B cell (primary cell): ENCODE data around the gene AGFG2.

Source experiments
- CTCF ChIP-seq: fragments of 200-600 bp; IDR thresholded peaks from one replicate; pipeline ENCODE4 v1.8.0; 2022; ENCODE audit warnings: antibody characterized with exemption, mild to moderate bottlenecking
- EZH2 ChIP-seq: IDR thresholded peaks from 2 replicates; pipeline ENCODE4 v1.6.1; 2012; ENCODE audit warnings: borderline replicate concordance, low read depth, mild to moderate bottlenecking, moderate library complexity, low read length; ENCODE audit not compliant: insufficient read depth, poor library complexity, severe bottlenecking

DNA sequence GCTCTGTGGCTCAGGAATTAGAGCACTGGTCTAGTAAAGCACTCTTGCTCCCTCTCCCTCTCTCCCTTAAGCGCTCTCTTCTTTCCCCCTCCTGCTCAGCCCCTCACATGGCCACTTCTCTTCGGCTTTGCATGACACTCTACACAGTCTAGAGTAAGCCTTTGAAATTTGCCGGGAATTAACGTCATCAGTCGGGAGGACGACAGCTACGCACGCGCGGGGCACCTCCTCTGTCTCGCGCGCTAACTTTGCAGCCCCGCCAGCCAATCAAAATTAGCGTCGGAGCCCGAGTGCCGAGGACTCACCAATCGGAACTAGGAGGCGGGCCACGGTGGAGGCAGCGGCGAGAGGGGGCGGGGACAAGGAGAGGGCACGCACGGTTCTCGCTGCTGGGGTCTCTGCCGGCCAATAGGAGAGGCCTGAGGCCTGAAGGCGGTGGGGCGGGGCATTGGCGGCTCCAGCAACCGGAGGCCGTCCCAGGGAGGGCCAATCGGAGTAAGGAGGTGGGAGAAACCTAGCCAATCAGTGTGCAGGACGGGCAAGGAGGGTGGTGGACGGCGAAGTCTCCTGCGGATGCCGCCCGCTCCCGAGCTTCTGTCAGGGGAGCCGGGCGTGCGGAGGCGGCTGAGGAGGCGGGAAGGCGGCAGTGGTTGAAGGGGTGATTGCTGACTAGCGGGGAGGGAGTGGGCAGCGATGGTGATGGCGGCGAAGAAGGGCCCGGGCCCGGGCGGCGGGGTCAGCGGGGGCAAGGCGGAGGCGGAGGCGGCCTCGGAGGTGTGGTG is at the start of gene AGFG2:
- TF ChIP-seq CTCF (no peak), EZH2 (no peak)
